Right cardiac atrium (tissue), 5 donors: ENCODE measurements around the gene INKA2. TPM values are rescaled to one million over a fixed set of nuclear protein-coding genes. Genes with fewer than 3 reads are reported as not detected.

Experiments
- ATAC-seq, 2 donors: fragments of 200-7000 bp; cut with Tn5 transposase; one replicate each; pipeline versions ENCODE4 v1.8.0 to v1.9.1; 2020; ENCODE audit warnings: moderate library complexity in 2 of 2, mild to moderate bottlenecking in 1 of 2
- DNase-seq, 3 donors: peaks; one replicate each; pipeline ENCODE4 v3.0.0-alpha.2; 2020
- H3K27ac ChIP-seq: one replicate; pipeline ENCODE4 v1.5.1; 2013; ENCODE audit warnings: mild to moderate bottlenecking, low read length, control low read depth, moderate library complexity
- H3K27me3 ChIP-seq: one replicate; pipeline ENCODE4 v1.6.1; 2013; ENCODE audit not compliant: control insufficient read depth, insufficient read depth
- H3K4me1 ChIP-seq: one replicate; pipeline ENCODE4 v1.6.1; 2013; ENCODE audit warnings: low read length; ENCODE audit not compliant: control insufficient read depth, insufficient read depth
- H3K4me3 ChIP-seq: one replicate; pipeline ENCODE4 v1.5.1; 2013; ENCODE audit warnings: low read length, control low read depth
- H3K9me3 ChIP-seq: one replicate; pipeline ENCODE4 v1.6.1; 2013; ENCODE audit warnings: low read length; ENCODE audit not compliant: control insufficient read depth
- WGBS: extraction: QIAGEN DNeasy Blood & Tissue Kit; methylation state at CpG from one replicate; pipeline ENCODE4 v1.1.7; 2013; 5-methylcytosine and 5-hydroxymethylcytosine counted together
- intact Hi-C, 4 donors: fragments of 100-400 bp; cut with DNase I; formaldehyde crosslinking; loops; one replicate each; pipeline versions ENCODE4 v1.11.0 to v1.14.0; 2022 to 2023
- polyA plus RNA-seq: library from polyadenylated mRNA; stranded (reverse); fragments of 200-250 nt; gene quantifications from one replicate; pipeline ENCODE4 v1.2.3, GENCODE V29; 2013
- total RNA-seq, 4 donors: library from RNA; stranded (reverse); fragmentation: NEBNext Ultra II Directional; extraction: Animal tissue kit (Norgen Biotek cat#: 25700); gene quantifications; one replicate each; pipeline ENCODE4 v1.2.1, GENCODE V29; 2021
- donor health status: healthy with polysubstance abuse.
- donor health status: DM: no; HTN: yes; CAD: no.
- donor health status: DM: no; HTN: no; CAD: no.
- donor health status: DM: no; HTN: yes; CAD: no; lungs with severe emphysema.
- donor health status: DM: yes; HTN: yes; CAD: no.

Gene INKA2
- total and polyA plus RNA-seq, 5 donors, result 14.3 to 46.2 (median 25.6) TPM

DNA sequence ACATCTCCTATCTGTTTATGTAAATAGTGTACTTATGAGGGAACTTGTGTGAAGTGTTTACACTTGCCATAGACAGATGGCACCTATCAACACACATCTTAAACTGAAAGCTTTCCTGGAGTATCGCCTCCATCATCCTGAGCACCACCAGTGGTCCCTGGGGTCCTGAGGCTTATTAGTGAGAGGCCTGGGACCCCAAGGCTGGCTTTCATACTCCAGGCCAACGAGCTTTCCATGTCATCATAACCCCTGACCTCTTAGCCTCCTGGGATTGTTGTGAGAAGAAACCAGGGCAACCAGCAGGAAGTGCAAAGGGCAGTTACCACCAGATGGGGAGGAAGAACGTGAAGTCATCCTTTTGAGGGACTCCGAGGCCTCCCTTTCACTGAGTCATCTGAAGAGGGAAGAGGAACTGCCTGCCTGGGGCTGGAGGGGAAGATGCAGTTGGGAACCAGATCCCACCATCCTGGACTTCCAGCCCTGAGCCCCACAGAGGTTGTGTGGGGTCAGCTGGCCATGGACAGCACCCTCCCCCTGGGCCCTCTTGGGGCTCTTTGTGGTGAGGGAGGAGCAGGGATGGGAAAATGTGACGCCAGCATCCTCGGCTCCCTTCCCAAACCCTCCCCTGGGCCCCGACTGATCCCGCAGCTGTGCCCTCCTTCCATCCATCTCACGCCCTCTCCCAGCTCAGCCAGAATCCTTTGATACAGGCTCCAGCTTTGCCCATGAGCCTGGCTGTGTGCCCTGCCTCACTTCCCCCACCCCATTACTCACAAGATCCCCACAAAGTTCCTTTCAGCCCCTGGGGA lies 5.8 kb downstream of the INKA2 start:
- no peaks in the 10 kb centered on the region for H3K9me3 ChIP-seq
- peaks cover 49% of the 10 kb centered on the region for H3K4me1 ChIP-seq
- WGBS, result 26% methylated on average over 9 of the region's 9 CpGs
- no peak overlapping the region for H3K4me3 ChIP-seq
- DNase-seq, result peak; percentile 79 to 81 (median 80)
- ATAC-seq, result peak; percentile 32 to 76
- H3K27me3 ChIP-seq, result no peaks in the 10 kb centered on the region
- peak overlapping the region; percentile 76 for H3K27ac ChIP-seq
- intact Hi-C loops, result no loop called here

DNA sequence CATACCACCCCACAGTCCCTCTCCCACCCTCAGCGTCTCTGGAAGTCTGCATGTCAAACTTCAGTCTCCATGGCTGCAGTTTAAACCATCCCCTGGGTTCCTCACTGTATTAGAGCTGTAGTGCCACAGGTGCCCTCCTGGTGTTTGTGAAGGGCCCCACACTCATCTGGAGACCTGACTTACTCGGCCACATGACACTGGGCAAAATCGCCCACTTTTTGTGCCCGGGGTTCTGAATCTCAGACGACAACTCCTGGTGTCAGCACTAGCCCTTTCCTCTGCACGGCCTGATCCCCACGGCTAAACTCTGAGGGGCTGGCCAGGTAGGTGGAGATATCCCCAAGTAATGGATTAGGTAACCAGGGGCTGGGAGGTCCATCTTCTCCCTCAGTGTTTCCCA lies 6.5 kb downstream of the INKA2 start:
- Histone ChIP-seq H3K27me3 (no peaks in the 10 kb centered on the region), H3K4me1 (peaks cover 49% of the 10 kb centered on the region), H3K27ac (peak overlapping the region; percentile 76), H3K4me3 (no peak overlapping the region), H3K9me3 (no peaks in the 10 kb centered on the region)
- WGBS, result 76% methylated on average over 7 of the region's 7 CpGs
- ATAC-seq (no peak), DNase-seq (no peak)
- intact Hi-C loops, result no loop called here

DNA sequence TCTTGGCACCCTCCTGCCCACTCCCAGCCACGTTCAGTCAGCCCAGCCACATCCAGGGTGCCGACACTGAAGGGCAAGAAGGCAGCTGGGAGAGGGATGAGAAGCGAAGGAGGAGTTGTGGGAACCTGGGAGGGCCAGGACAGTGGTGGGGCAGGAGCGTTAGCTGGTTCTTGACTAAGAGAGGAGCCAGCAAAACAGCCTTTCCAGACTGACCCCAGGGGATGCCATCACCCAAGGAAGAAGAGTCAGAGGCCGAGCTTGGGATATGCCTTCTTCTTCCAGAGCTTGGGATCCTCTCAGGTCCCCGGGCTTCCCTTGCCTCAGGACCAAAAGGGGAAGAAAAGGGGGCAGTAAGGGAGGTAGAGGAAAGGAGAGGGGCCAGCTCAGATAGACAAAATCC lies 7.2 kb downstream of the INKA2 start:
- no peak for DNase-seq
- ATAC-seq, result no peak
- Histone ChIP-seq H3K9me3 (no peaks in the 10 kb centered on the region), H3K4me1 (peaks cover 44% of the 10 kb centered on the region), H3K27me3 (no peaks in the 10 kb centered on the region), H3K4me3 (no peak overlapping the region), H3K27ac (peak overlapping the region; percentile 16)
- intact Hi-C loops, result no loop called here
- 76% methylated on average over 6 of the region's 6 CpGs for WGBS

DNA sequence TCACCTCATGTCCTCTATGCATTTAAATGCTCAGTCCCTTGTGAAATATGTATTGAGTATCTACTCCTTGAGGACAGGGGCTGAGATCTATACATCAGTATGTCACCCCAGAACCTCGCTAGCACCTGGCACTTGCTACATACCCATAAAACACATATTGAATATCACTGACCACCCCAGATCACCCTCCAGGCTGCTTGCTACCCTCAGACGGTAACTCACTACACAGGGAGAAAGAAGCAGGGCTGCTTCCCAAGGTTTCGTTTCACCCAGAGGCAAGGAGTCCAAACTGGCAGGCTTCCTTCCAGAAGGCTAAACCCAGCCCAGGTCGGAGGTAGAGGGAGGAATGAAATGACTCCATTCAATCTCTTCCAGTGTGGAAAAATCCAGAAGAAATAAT lies 8.5 kb downstream of the INKA2 start:
- no peak for ATAC-seq
- WGBS, result 54% methylated on average over 4 of the region's 4 CpGs
- no peaks in the 10 kb centered on the region for H3K27me3 ChIP-seq
- no peak overlapping the region for H3K4me3 ChIP-seq
- no peak for DNase-seq
- peaks cover 43% of the 10 kb centered on the region for H3K4me1 ChIP-seq
- no peaks in the 10 kb centered on the region for H3K9me3 ChIP-seq
- H3K27ac ChIP-seq, result peak overlapping the region; percentile 62
- intact Hi-C loops, result no loop called here

DNA sequence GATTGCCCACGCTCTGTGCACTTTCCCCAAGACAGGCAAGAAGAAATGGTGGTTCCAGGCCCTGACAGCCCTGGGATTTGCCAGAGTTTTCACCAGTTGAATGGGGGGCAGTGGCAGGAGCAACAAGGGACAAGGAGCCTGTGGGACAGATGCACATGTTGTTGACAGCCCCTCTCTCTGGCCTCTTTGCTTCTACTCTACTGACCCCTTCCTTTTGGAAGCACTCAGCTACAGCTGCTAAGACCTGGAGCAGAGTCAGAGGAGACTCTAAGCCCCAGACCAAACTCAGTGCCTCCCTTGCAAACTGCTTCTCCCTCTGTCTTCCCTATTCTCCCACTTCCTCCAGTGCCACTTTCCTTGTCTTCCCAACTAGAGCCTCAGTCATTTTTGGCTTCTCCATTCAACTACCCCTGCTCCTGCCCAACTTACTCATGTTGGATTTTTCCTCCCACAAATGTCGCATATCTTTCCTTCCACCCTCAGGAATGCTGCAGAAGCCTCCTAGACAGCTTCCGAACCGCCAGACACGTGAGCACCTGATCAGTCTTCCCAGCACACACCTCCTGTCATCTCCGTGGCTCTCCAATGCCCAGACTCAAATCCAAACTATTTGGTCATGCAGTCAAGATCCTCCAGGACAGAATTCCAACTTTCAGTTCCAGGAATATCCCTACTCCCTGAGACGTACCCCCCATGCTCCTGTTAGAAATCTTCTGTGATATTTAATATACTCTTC lies 9.1 kb downstream of the INKA2 start:
- no peak overlapping the region for H3K4me3 ChIP-seq
- WGBS, result 57% methylated on average over 7 of the region's 7 CpGs

DNA sequence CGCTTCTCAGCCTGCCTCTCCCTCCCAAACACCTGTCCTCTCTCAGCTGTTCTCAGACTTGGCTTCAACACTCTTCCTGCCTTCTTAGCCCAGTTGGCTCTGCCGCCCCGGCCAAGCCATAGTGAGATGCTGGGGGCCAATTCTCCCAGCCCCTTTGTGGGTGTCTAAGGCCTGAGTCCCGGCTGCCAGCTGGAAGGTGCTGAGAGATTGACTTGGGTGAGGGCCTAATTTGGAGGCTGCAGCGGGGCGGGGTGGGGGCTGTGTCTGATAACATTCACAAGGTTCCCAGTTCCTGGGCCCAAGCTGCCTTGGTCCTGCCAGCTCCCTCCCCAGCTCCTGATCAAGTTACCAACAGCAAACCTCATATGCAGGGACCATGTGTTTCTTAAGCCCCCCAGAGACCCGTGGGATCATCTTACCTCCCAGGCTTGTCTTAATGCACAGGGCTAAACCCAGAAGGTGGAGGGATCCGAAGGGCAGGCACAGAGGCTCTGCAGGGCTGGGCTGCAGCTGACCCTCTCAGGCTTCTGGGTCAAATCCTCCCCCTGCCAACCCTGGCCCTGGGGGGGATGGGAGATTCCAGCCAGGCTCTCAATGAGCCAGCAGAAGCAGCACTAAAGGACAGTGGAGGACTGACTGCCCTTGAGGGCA lies 9.8 kb downstream of the INKA2 start:
- ATAC-seq, result peak; percentile 42 to 74
- Histone ChIP-seq H3K9me3 (no peaks in the 10 kb centered on the region), H3K27me3 (no peaks in the 10 kb centered on the region), H3K4me1 (peaks cover 39% of the 10 kb centered on the region), H3K4me3 (no peak overlapping the region), H3K27ac (peak overlapping the region; percentile 90)
- WGBS, result 33% methylated on average over 8 of the region's 8 CpGs
- intact Hi-C loops, result no loop called here
- peak; percentile 69 to 91 (median 87) for DNase-seq

More for the DNA sequence above, 9.1 kb downstream of the INKA2 start:
- ATAC-seq (no peak), DNase-seq (no peak)
- no peaks in the 10 kb centered on the region for H3K27me3 ChIP-seq
- intact Hi-C loops, result no loop called here
- no peaks in the 10 kb centered on the region for H3K9me3 ChIP-seq
- H3K27ac ChIP-seq, result peak overlapping the region; percentile 90
- peaks cover 43% of the 10 kb centered on the region for H3K4me1 ChIP-seq

DNA sequence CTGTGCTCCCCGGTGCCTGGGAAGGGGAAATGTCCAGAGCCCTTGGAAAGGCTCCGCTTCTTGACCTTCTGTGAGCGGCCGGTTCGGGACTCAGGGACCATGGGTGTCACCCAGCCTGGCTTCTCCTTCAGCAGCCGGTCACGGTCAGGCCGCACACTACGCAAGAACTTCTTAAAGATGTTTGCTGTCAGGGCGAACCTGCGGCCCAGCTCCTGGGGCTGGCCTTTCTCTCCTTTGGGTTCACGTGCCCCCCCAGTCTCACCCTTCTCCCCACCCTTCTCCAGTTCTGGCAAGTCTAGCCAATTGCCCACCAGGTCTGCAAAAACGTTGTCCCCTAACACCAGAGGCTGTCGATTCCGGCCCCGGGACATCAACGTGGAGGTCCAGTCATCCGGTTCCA lies 12.1 kb downstream of the INKA2 start:
- Histone ChIP-seq H3K27ac (no peak overlapping the region), H3K9me3 (no peaks in the 10 kb centered on the region), H3K27me3 (no peaks in the 10 kb centered on the region), H3K4me3 (no peak overlapping the region), H3K4me1 (peaks cover 29% of the 10 kb centered on the region)
- WGBS, result 85% methylated on average over 18 of the region's 18 CpGs
- ATAC-seq (no peak), DNase-seq (no peak)
- intact Hi-C loops, result no loop called here

DNA sequence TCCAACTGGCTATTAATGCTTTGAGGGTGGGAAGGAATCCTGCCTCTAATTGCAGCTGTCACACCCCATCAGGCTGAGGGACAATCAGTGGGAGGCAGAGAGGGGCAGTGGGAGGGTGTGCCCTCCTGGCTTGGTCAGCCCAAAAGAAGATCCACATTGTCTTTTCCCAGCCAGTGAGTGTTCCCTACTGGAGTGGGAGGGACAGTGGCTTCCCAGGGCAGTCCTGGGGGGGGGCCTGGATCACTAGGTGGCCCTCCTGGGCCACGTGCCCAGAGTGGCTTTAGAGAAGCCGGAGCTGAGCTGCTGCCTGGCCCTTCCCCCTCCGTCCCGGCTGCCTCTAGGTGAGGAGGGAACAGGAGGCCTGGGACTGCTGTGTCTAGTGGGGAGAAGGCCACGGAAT lies 14.0 kb downstream of the INKA2 start:
- ATAC-seq, result peak; percentile 36 to 69
- 39% methylated on average over 5 of the region's 5 CpGs for WGBS
- H3K4me3 ChIP-seq, result no peak overlapping the region
- no peaks in the 10 kb centered on the region for H3K27me3 ChIP-seq
- no peaks in the 10 kb centered on the region for H3K9me3 ChIP-seq
- intact Hi-C loops, result no loop called here
- peak; percentile 46 to 88 (median 84) for DNase-seq
- peak overlapping the region; percentile 42 for H3K27ac ChIP-seq
- H3K4me1 ChIP-seq, result peaks cover 38% of the 10 kb centered on the region

DNA sequence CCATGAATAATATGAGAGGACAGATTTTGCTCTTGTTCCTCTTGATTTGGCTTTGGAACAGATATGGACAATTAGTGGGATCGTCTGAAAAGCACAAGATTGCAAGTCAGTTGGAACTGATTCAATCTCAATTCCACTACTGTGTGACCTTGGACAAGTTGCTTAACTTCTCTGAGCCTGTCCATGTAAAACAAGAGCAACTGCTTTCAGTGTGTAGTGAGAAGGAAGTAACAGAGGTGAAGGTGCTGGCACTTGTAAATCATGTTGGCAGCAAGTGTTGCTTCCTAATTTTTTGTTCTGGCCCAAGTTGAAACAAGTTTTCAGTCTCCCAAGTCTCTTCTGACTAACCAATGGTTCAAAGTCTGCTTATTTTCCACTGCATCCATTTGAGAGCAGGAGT lies 15.3 kb downstream of the INKA2 start:
- Histone ChIP-seq H3K27ac (peak overlapping the region; percentile 8), H3K27me3 (no peaks in the 10 kb centered on the region)

DNA sequence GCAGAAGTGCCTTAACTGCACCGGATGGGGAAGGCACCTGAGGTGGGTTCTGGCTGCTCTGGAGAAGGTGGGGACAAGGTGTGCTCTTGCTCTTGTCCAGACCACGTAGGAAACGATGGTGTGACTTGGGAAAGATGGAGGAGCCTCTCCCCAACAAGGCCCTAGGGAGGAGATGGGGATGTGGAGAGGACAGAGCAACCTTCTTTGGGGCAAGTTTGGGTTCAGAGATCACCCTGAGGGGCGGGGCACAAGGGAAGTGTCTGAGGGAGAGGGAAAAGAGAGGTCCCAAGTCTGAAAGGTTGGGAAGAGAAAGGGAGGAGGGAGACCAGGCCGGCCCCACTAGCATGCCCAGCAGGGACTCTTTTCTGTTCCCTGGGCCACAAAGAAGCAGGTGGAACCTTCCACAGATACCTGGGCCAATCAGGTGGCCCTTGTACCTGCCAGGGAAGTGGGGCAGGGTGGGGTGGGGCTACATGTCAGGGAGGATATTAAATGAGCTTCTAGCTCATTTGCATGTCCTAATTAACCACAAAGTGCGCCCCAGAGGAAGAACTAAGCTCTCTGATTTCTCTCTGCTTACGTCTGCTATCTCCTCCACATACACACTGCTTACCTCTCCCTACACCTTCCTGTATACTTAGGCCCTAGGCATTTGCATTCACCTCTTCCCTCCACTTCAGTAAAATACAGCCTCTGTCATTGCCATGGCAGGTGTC lies 15.9 kb downstream of the INKA2 start:
- WGBS, result 90% methylated on average over 7 of the region's 7 CpGs
- H3K27me3 ChIP-seq, result no peaks in the 10 kb centered on the region
- peak overlapping the region; percentile 8 for H3K27ac ChIP-seq
- no peak for DNase-seq
- no peak for ATAC-seq
- no peak overlapping the region for H3K4me3 ChIP-seq
- H3K9me3 ChIP-seq, result no peaks in the 10 kb centered on the region
- H3K4me1 ChIP-seq, result peaks cover 30% of the 10 kb centered on the region
- intact Hi-C loops, result no loop called here

More for the DNA sequence above, 15.3 kb downstream of the INKA2 start:
- Histone ChIP-seq H3K4me1 (peaks cover 30% of the 10 kb centered on the region), H3K4me3 (no peak overlapping the region), H3K9me3 (no peaks in the 10 kb centered on the region)
- WGBS, result 49% methylated on average over 1 of the region's 1 CpG
- ATAC-seq, result no peak
- intact Hi-C loops, result no loop called here
- no peak for DNase-seq
